Tibial nerve (tissue), 4 donors: Measurements from ENCODE around the gene KCNQ1. TPM values are rescaled to one million over a fixed set of nuclear protein-coding genes. Genes with fewer than 3 reads are reported as not detected.
A peak's percentile ranks its signal among the peaks of the same experiment; 100 is the strongest.

Source experiments
- DNase-seq, 2 donors: peaks; one replicate each; pipeline ENCODE4 v3.0.0-alpha.2; 2019; ENCODE audit warnings: low spot score in 2 of 2
- H3K27ac ChIP-seq, 4 donors: fragments of 200-600 bp; sonication (generic) in 3 of 4; one replicate each; pipeline ENCODE4 v1.5.1; 2017 to 2019; ENCODE audit warnings: mild to moderate bottlenecking in 1 of 4
- H3K27me3 ChIP-seq, 2 donors: fragments of 200-600 bp; sonication (generic) in 1 of 2; one replicate each; pipeline versions ENCODE4 v1.5.1 to v1.6.0; 2017 to 2019
- H3K36me3 ChIP-seq, 3 donors: fragments of 200-600 bp; sonication (generic); one replicate each; pipeline ENCODE4 v1.5.1; 2018 to 2019
- H3K4me1 ChIP-seq, 4 donors: fragments of 200-600 bp; sonication (generic) in 3 of 4; one replicate each; pipeline ENCODE4 v1.5.1; 2017 to 2019
- H3K4me3 ChIP-seq, 4 donors: fragments of 200-600 bp; sonication (generic) in 3 of 4; one replicate each; pipeline ENCODE4 v1.5.1; 2017 to 2019; ENCODE audit warnings: mild to moderate bottlenecking in 1 of 4, moderate library complexity in 1 of 4
- H3K9me3 ChIP-seq, 4 donors: fragments of 200-600 bp; sonication (generic) in 3 of 4; one replicate each; pipeline ENCODE4 v1.5.1; 2017 to 2019
- EP300 ChIP-seq, 2 donors: sonication (generic); formaldehyde crosslinking; IDR thresholded peaks; one replicate each; pipeline ENCODE4 v1.6.1; 2017; ENCODE audit warnings: antibody characterized with exemption in 2 of 2, mild to moderate bottlenecking in 1 of 2
- POLR2A ChIP-seq, 2 donors: fragments of 450-650 bp; IDR thresholded peaks; one replicate each; pipeline ENCODE4 v1.6.1; 2017; ENCODE audit warnings: antibody characterized with exemption in 2 of 2, mild to moderate bottlenecking in 2 of 2, moderate library complexity in 2 of 2
- WGBS, 2 donors: methylation state at CpG; one replicate each; pipeline ENCODE4 v1.1.5; 2018; 5-methylcytosine and 5-hydroxymethylcytosine counted together
- total RNA-seq, 4 donors: library from RNA; depleted of rRNA; stranded (reverse); fragments of >200 nt; gene quantifications; one replicate each; pipeline ENCODE4 v1.1.0, GENCODE V29; 2016
- TF ChIP-seq, protein P1 (sequence below), 5 experiments: fragments of 200-600 bp in 3 of 5; fragments of 450-650 bp in 2 of 5; sonication (generic) in 3 of 5; IDR thresholded peaks; one replicate each; pipeline ENCODE4 v1.5.1; 2016 to 2019; ENCODE audit warnings: antibody characterized with exemption in 5 of 5, mild to moderate bottlenecking in 3 of 5, moderate library complexity in 2 of 5

KCNQ1 gene
- total RNA-seq, 4 donors from 2014 or later = 3.5 to 11.4 (median 7.5) TPM

DNA sequence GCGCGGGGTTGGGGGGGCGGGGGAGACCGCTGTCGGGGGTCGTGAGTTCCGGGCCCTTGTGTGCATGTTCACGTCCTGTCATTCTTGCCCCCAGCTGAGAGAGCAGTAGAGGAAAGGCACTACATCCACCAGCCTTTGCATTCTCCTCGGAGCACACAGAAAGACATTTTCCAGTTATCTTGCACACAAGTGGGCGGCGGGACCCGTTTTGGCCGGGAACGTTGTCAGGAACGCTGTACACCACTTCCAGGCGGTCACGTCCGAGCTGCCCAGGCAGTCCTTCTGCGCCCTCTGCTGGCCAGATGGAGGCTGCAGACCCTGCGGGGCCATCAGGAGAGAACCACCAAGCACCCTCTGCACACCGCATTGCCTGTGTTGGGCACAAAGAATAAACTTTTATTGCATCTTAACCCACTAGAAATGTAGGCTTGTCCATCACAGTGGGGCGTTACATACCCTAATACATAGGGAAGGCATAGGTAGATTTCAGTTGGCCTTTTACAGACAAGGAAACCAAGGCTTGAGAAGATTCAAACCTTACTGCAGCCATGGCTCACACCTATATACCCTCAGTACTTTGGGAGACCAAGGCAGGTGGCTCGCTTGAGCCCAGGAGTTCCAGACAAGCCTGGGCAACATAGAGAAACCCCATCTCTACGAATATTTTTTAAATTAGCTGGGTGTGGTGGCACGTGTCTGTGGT, 443.6 kb downstream of the KCNQ1 start:
- no peaks in the 10 kb centered on the region for H3K27me3 ChIP-seq
- peak overlapping the region in 1 of 4 donors; percentile 92 for H3K27ac ChIP-seq
- DNase-seq = peak; percentile 92 to 98
- no peaks in the 10 kb centered on the region for H3K36me3 ChIP-seq
- H3K9me3 ChIP-seq = no peaks in the 10 kb centered on the region
- H3K4me3 ChIP-seq = no peak overlapping the region
- TF ChIP-seq POLR2A (IDR thresholded peaks at IDR 0.05) = no peak
- TF ChIP-seq EP300 (IDR thresholded peaks at IDR 0.05) = peak in 1 of 2 donors; percentile 33
- TF ChIP-seq, protein P1, sequence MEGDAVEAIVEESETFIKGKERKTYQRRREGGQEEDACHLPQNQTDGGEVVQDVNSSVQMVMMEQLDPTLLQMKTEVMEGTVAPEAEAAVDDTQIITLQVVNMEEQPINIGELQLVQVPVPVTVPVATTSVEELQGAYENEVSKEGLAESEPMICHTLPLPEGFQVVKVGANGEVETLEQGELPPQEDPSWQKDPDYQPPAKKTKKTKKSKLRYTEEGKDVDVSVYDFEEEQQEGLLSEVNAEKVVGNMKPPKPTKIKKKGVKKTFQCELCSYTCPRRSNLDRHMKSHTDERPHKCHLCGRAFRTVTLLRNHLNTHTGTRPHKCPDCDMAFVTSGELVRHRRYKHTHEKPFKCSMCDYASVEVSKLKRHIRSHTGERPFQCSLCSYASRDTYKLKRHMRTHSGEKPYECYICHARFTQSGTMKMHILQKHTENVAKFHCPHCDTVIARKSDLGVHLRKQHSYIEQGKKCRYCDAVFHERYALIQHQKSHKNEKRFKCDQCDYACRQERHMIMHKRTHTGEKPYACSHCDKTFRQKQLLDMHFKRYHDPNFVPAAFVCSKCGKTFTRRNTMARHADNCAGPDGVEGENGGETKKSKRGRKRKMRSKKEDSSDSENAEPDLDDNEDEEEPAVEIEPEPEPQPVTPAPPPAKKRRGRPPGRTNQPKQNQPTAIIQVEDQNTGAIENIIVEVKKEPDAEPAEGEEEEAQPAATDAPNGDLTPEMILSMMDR (IDR thresholded peaks at IDR 0.05) = peak; percentile 92 to 98 (median 95)
- H3K4me1 ChIP-seq = peaks cover 0 to 56% (median 25%) of the 10 kb centered on the region in 4 donors
- 32 to 35% methylated on average over 21 to 25 of the region's 25 CpGs for WGBS, 2 donors

- no peak overlapping the region for H3K4me3 ChIP-seq
- WGBS, 2 donors = 88 to 90% methylated on average over 11 to 16 of the region's 16 CpGs
- H3K4me1 ChIP-seq = peaks cover 0 to 56% (median 25%) of the 10 kb centered on the region in 4 donors
- no peaks in the 10 kb centered on the region for H3K36me3 ChIP-seq
- H3K9me3 ChIP-seq = no peaks in the 10 kb centered on the region
- peak overlapping the region in 2 of 4 donors; percentile 5 to 79 for H3K27ac ChIP-seq
- TF ChIP-seq, protein P1 (IDR thresholded peaks at IDR 0.05) = no peak
- TF ChIP-seq POLR2A (IDR thresholded peaks at IDR 0.05) = no peak
- TF ChIP-seq EP300 (IDR thresholded peaks at IDR 0.05) = no peak
- DNase-seq = no peak
- no peaks in the 10 kb centered on the region for H3K27me3 ChIP-seq
Measured at GRCh38 chr11:2889362-2890273, 444.8 kb downstream of the KCNQ1 start.

GRCh38 chr11:2890466-2891294, 445.9 kb downstream of the KCNQ1 start:
- Histone ChIP-seq H3K27me3 (no peaks in the 10 kb centered on the region), H3K4me1 (peaks cover 0 to 56% (median 25%) of the 10 kb centered on the region in 4 donors), H3K9me3 (no peaks in the 10 kb centered on the region), H3K4me3 (no peak overlapping the region), H3K27ac (peak overlapping the region; percentile 41 to 79 (median 66)), H3K36me3 (no peaks in the 10 kb centered on the region)
- TF ChIP-seq EP300 (IDR thresholded peaks at IDR 0.05) (peak; percentile 34 to 38), POLR2A (IDR thresholded peaks at IDR 0.05) (no peak)
- TF ChIP-seq, protein P1 (IDR thresholded peaks at IDR 0.05) = no peak
- peak in 1 of 2 donors; percentile 66 for DNase-seq
- WGBS, 2 donors = 50 to 84% methylated on average over 11 to 26 of the region's 28 CpGs

GRCh38 chr11:2891326-2892214, 446.8 kb downstream of the KCNQ1 start:
- WGBS, 2 donors = 29 to 39% methylated on average over 13 to 15 of the region's 17 CpGs
- H3K4me3 ChIP-seq = peak overlapping the region; percentile 22 to 56 (median 42)
- peaks cover 0 to 50% (median 21%) of the 10 kb centered on the region in 4 donors for H3K4me1 ChIP-seq
- no peaks in the 10 kb centered on the region for H3K27me3 ChIP-seq
- TF ChIP-seq, protein P1 (IDR thresholded peaks at IDR 0.05) = no peak
- TF ChIP-seq EP300 (IDR thresholded peaks at IDR 0.05) (no peak), POLR2A (IDR thresholded peaks at IDR 0.05) (no peak)
- H3K9me3 ChIP-seq = no peaks in the 10 kb centered on the region
- H3K36me3 ChIP-seq = no peaks in the 10 kb centered on the region
- peak overlapping the region; percentile 52 to 79 (median 69) for H3K27ac ChIP-seq
- peak in 1 of 2 donors; percentile 29 for DNase-seq
